MM.1S (cell line): ENCODE results near the gene BANP.
"Not testable (repeated sequence)": the region's sequence is repeated elsewhere in the genome, so short reads cannot be mapped to it uniquely, and the experiment has no call there.

Source experiments
- EZH2 ChIP-seq: fragments of 300-600 bp; sonication (generic); optimal IDR thresholded peaks from 2 replicates; pipeline ENCODE3; 2017; ENCODE audit warnings: low read depth, mild to moderate bottlenecking, antibody characterized with exemption, low read length, mixed read lengths
- EZH2phosphoT487 ChIP-seq: fragments of 300-600 bp; sonication (generic); IDR thresholded peaks from 2 replicates; pipeline ENCODE4 v1.6.1; 2018; ENCODE audit warnings: antibody characterized with exemption, low read length
- TF ChIP-seq, protein P1 (sequence below): fragments of 300-600 bp; sonication (generic); IDR thresholded peaks from 2 replicates; pipeline ENCODE4 v1.5.1; 2016; ENCODE audit warnings: antibody characterized with exemption, low read length, mixed read lengths

DNA sequence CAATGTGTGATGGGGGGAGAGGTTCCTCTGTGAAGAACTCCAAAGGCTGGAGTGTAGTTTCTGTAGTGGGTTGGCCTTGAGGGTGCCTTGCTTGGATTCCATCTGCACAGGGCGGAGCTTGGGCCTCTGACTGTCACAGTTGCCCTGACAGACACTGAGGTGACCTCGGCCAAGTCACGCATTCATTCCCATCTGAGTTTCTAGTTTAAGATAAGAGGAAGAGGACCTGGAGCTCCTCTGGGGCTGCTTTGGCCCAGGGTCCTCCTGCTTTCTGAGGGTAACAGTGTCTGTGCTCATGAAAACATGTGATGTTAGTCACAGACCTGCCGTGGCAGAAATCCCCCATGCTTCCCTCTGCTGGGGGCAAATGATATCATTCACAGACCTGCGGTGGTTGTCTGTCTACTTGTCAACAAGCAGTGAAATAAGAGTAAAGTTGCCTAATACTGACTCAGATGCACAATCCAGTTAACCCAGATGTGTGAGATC lies 35.2 kb downstream of the BANP start:
- TF ChIP-seq, protein P1, sequence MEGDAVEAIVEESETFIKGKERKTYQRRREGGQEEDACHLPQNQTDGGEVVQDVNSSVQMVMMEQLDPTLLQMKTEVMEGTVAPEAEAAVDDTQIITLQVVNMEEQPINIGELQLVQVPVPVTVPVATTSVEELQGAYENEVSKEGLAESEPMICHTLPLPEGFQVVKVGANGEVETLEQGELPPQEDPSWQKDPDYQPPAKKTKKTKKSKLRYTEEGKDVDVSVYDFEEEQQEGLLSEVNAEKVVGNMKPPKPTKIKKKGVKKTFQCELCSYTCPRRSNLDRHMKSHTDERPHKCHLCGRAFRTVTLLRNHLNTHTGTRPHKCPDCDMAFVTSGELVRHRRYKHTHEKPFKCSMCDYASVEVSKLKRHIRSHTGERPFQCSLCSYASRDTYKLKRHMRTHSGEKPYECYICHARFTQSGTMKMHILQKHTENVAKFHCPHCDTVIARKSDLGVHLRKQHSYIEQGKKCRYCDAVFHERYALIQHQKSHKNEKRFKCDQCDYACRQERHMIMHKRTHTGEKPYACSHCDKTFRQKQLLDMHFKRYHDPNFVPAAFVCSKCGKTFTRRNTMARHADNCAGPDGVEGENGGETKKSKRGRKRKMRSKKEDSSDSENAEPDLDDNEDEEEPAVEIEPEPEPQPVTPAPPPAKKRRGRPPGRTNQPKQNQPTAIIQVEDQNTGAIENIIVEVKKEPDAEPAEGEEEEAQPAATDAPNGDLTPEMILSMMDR = not testable (repeated sequence)
- not testable (repeated sequence) for TF ChIP-seq EZH2, EZH2phosphoT487
